Psoas muscle (tissue), 8 donors: ENCODE measurements around the gene CAPN12. TPM values are rescaled to one million over a fixed set of nuclear protein-coding genes. Genes with fewer than 3 reads are reported as not detected.
"Not testable (repeated sequence)": the region's sequence is repeated elsewhere in the genome, so short reads cannot be mapped to it uniquely, and the experiment has no call there.

Experiments used
- ATAC-seq, 4 donors: fragments of 200-7000 bp; cut with Tn5 transposase; one replicate each; pipeline ENCODE4 v1.9.1; 2020; ENCODE audit warnings: moderate library complexity in 3 of 4, mild to moderate bottlenecking in 2 of 4
- DNase-seq, 2 donors: peaks; one replicate each; pipeline ENCODE4 v3.0.0-alpha.2; 2020
- H3K27ac ChIP-seq: fragments of 200-600 bp; one replicate; pipeline ENCODE4 v1.8.0; 2022
- H3K27me3 ChIP-seq, 3 donors: fragments of 200-600 bp in 1 of 3; one replicate each; pipeline versions ENCODE4 v1.6.1 to v1.8.0; 2013 to 2022; ENCODE audit warnings: low read length in 2 of 3, mild to moderate bottlenecking in 2 of 3, moderate library complexity in 1 of 3; ENCODE audit not compliant: insufficient read depth in 3 of 3
- H3K36me3 ChIP-seq, 2 donors: fragments of 200-600 bp in 1 of 2; one replicate each; pipeline versions ENCODE4 v1.6.1 to v1.8.0; 2013 to 2022; ENCODE audit warnings: low read depth in 1 of 2, mild to moderate bottlenecking in 1 of 2, moderate library complexity in 1 of 2; ENCODE audit not compliant: insufficient read depth in 1 of 2
- H3K4me1 ChIP-seq: fragments of 200-600 bp; one replicate; pipeline ENCODE4 v1.8.0; 2022
- H3K4me3 ChIP-seq: fragments of 200-600 bp; one replicate; pipeline ENCODE4 v1.8.0; 2022; ENCODE audit warnings: mild to moderate bottlenecking
- H3K9me3 ChIP-seq: fragments of 200-600 bp; one replicate; pipeline ENCODE4 v1.8.0; 2022
- WGBS, 3 donors: extraction: QIAGEN DNeasy Blood & Tissue Kit; methylation state at CpG; one replicate each; pipeline versions ENCODE4 v1.1.6 to v1.1.7; 2013; 5-methylcytosine and 5-hydroxymethylcytosine counted together
- intact Hi-C, 2 donors: fragments of 100-400 bp; cut with DNase I; formaldehyde crosslinking; loops; one replicate each; pipeline versions ENCODE4 v1.11.0 to v1.14.2; 2022
- long read RNA-seq, 2 donors: library from polyadenylated mRNA; unstranded; transcript quantifications; one replicate each; pipeline ENCODE4 v2.0.0, GENCODE V29; 2021
- polyA plus RNA-seq, 3 donors: library from polyadenylated mRNA; stranded (reverse); fragments of 200-250 nt; gene quantifications; one replicate each; pipeline ENCODE4 v1.2.3, GENCODE V29; 2013
- total RNA-seq, 4 donors: library from RNA; stranded (reverse); fragmentation: NEBNext Ultra II Directional in 2 of 4; extraction: Animal tissue kit (Norgen Biotek cat#: 25700) in 2 of 4; gene quantifications; one replicate each; pipeline versions ENCODE4 v1.2.1 to v1.2.4, GENCODE V29; 2021 to 2023
- TF ChIP-seq, protein P1 (sequence below): fragments of 200-600 bp; IDR thresholded peaks from one replicate; pipeline ENCODE4 v1.8.0; 2022; ENCODE audit warnings: antibody characterized with exemption
- donor health status: healthy with polysubstance abuse.
- donor health status: DM: no; HTN: no; CAD: no; lungs with moderate emphysema.
- donor health status: Bipolar disorder and iron deficiency.
- donor health status: healthy.
- donor health status: DM: yes; HTN: yes; CAD: no.
- donor health status: DM: no; HTN: no; CAD: no.
- donor health status: DM: no; HTN: no; CAD: no.
- donor health status: DM: yes; HTN: yes; CAD: no.

CAPN12 gene, protein sequence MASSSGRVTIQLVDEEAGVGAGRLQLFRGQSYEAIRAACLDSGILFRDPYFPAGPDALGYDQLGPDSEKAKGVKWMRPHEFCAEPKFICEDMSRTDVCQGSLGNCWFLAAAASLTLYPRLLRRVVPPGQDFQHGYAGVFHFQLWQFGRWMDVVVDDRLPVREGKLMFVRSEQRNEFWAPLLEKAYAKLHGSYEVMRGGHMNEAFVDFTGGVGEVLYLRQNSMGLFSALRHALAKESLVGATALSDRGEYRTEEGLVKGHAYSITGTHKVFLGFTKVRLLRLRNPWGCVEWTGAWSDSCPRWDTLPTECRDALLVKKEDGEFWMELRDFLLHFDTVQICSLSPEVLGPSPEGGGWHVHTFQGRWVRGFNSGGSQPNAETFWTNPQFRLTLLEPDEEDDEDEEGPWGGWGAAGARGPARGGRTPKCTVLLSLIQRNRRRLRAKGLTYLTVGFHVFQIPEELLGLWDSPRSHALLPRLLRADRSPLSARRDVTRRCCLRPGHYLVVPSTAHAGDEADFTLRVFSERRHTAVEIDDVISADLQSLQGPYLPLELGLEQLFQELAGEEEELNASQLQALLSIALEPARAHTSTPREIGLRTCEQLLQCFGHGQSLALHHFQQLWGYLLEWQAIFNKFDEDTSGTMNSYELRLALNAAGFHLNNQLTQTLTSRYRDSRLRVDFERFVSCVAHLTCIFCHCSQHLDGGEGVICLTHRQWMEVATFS
- under 1 TPM; 0.32 to 0.64 (median 0.52) TPM for total RNA-seq
- under 1 TPM; 0.27 to 0.35 (median 0.34) TPM for polyA plus RNA-seq
- long read RNA-seq, donor 1, result 0 reads
- long read RNA-seq, donor 2, partial matches to known transcripts, result 0 of 2 reads
- long read RNA-seq, donor 2, other reads (novel, unspliced or antisense), result 0 of 2 reads

DNA sequence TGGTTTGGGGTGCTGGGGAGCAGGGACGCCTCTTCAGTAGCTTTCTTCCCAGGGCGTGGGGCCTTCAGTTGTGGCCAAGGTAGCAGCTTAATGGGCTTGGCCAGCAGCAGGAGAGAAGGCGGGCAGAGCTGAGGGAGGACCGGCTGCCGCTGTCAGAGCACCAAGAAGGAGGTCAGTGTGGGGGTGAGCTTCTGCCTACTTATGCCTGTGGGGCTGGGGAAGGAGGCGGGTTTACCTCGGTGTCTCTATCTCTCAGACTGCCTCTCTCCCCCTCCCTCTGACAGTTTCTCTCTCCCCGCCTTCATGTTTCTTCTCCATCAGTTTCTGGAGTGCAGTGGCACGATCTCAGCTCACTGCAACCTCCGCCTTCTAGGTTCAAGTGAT lies at the start of gene CAPN12:
Gene CAPN12, minus strand, starts transcription at position 177 of the 384 bp plus-strand sequence. CDS start 309 bp downstream, outside the sequence.
- no peaks in the 10 kb centered on the region for H3K4me1 ChIP-seq
- no peaks in the 10 kb centered on the region for H3K27me3 ChIP-seq
- H3K36me3 ChIP-seq, result no peaks in the 10 kb centered on the region
- WGBS, 3 donors, result 89 to 93% (median 91%) methylated on average over 9 to 10 of the region's 10 CpGs
- DNase-seq, result no peak
- H3K9me3 ChIP-seq, result no peaks in the 10 kb centered on the region
- H3K27ac ChIP-seq, result no peak within 1 kb of the TSS
- intact Hi-C loops, result no loop called here
- TF ChIP-seq, protein P1, sequence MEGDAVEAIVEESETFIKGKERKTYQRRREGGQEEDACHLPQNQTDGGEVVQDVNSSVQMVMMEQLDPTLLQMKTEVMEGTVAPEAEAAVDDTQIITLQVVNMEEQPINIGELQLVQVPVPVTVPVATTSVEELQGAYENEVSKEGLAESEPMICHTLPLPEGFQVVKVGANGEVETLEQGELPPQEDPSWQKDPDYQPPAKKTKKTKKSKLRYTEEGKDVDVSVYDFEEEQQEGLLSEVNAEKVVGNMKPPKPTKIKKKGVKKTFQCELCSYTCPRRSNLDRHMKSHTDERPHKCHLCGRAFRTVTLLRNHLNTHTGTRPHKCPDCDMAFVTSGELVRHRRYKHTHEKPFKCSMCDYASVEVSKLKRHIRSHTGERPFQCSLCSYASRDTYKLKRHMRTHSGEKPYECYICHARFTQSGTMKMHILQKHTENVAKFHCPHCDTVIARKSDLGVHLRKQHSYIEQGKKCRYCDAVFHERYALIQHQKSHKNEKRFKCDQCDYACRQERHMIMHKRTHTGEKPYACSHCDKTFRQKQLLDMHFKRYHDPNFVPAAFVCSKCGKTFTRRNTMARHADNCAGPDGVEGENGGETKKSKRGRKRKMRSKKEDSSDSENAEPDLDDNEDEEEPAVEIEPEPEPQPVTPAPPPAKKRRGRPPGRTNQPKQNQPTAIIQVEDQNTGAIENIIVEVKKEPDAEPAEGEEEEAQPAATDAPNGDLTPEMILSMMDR, result no peak
- ATAC-seq, result no peak
- no peak within 1 kb of the TSS for H3K4me3 ChIP-seq

DNA sequence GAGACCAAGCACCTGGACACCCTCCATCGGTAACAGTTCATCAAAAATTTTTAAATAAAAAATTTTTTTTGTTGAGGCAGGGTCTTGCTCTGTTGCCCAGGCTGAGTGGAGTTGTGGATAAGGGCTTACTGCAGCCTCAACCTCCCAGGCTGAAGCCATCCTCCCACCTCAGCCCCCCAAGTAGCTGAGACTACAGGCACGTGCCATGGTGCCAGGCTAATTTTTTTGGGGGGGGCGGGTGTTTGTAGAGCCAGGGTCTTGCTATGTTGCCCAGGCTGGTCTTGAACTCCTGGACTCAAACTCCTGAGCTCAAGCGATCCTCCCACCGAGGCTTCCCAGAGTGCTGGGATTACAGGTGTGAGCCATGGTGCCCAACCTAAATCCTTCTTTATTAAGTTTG lies 49.4 kb upstream of the CAPN12 start:
- no peak overlapping the region for H3K4me3 ChIP-seq
- no peak overlapping the region for H3K27ac ChIP-seq
- H3K9me3 ChIP-seq, result no peaks in the 10 kb centered on the region
- H3K36me3 ChIP-seq, result no peaks in the 10 kb centered on the region
- no peaks in the 10 kb centered on the region for H3K4me1 ChIP-seq
- TF ChIP-seq, protein P1, result no peak
- ATAC-seq (no peak), DNase-seq (peak in 1 of 2 donors; percentile 30)
- no peaks in the 10 kb centered on the region for H3K27me3 ChIP-seq
- WGBS, 3 donors, result 86 to 90% (median 89%) methylated on average over 5 of the region's 5 CpGs
- intact Hi-C loops, result loop anchor here in 1 of 2 donors (2.0 kb wide), 1 partner anchor 19 kb away; no protein-coding TSS in a partner anchor

DNA sequence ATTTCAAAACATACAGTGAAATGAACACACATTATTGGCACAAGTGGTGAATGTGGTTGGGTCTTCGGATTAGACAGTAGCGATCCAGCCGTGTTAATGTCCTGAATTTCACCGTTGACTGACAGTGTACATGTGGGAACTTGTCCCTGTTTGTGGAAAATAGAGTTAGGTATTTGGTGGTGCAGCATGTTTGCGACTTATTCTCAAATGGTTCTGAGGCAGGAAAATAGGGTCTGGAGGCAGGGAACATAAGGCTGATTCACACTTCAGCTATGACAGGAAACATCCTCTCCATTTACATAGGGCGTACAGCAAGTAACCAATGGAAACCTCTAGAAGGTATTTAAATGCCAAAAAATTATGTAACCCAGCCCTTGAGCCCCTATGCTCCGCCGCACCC lies 48.9 kb upstream of the CAPN12 start:
- peak overlapping the region; percentile 21 for H3K4me3 ChIP-seq
- H3K9me3 ChIP-seq, result no peaks in the 10 kb centered on the region
- DNase-seq (no peak), ATAC-seq (no peak)
- no peaks in the 10 kb centered on the region for H3K36me3 ChIP-seq
- TF ChIP-seq, protein P1, result no peak
- WGBS, 3 donors, result 55 to 66% (median 61%) methylated on average over 8 of the region's 8 CpGs
- H3K27me3 ChIP-seq, result no peaks in the 10 kb centered on the region
- intact Hi-C loops, result no loop called here
- H3K4me1 ChIP-seq, result no peaks in the 10 kb centered on the region
- no peak overlapping the region for H3K27ac ChIP-seq

DNA sequence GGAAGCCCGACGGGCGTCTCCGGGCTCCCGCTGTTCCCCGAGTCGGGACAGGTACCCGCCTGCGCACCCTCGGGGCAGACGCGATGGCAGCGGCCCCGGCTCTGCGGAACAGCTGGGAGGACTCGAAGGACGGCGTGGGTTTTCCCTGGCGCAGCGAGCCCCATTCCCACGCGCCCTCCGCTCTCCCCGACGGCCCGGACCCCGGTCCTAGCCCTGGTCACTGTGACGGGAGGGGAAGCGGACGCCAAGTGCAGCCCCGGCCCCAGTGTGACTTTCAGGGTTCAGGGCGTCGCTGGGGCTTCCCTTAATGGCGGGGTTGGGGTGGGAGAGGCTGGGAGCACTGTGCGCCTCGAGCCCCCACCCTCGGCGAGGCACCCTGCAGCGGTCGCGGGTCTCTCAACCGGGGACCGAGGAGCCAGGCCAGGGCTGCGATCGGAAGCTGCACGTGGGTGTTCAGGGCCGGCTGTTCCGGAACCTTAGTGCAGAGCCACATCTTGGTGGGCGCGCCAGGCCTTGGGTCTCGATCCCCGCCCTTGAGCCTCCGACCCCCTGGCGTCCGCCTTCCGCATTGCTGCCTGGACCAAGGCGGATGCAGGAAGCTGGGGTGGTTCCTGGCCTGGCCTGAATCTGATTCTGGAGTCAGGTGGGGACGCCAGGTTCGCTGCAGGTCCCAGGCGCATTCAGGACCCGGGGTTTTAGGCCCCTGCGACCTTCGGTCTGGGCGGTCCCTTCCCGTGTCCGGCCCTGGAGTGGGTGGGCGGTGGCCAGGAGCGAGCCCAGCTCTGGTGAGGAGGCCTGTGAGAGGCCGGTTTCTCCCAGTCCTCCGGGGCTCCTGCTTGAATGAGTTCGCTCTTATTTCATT lies 48.2 kb upstream of the CAPN12 start:
- intact Hi-C loops, result no loop called here
- H3K27me3 ChIP-seq, result no peaks in the 10 kb centered on the region
- DNase-seq, result peak; percentile 44 to 78
- no peak overlapping the region for H3K27ac ChIP-seq
- H3K4me3 ChIP-seq, result peak overlapping the region; percentile 21
- WGBS, 3 donors, result 20 to 23% (median 23%) methylated on average over 55 to 64 of the region's 71 CpGs
- TF ChIP-seq, protein P1, result peak; percentile 1
- no peaks in the 10 kb centered on the region for H3K4me1 ChIP-seq
- H3K9me3 ChIP-seq, result no peaks in the 10 kb centered on the region
- H3K36me3 ChIP-seq, result no peaks in the 10 kb centered on the region
- ATAC-seq, result peak; percentile 14 to 48 (median 24)

DNA sequence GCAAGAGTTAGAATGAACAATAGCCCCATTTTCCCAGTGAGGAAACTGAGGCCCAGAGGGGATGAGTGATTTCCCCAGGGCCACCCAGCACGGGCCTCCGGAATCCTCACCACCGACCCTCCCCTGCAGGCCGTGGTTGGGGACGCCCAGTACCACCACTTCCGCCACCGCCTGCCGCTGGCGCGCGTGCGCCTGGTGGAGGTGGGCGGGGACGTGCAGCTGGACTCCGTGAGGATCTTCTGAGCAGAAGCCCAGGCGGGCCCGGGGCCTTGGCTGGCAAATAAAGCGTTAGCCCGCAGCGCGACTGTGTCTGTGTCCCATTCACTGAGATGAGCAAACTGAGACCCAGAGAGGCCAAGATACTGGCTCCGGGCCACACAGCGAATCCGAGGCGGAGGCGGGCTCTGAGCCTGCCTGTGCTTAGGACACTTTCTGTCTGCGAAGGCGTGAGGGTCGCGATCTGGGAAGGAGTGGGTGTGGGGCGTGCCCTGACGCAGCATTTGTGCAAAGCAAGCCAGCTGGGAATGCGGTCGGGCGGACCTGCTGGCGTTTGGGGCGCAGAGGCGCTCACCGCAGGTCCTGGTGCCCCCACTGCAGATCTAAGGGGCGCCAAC lies 47.3 kb upstream of the CAPN12 start:
- DNase-seq, H3K27me3 ChIP-seq, H3K36me3 ChIP-seq, intact Hi-C loops, H3K4me1 ChIP-seq, H3K27ac ChIP-seq, H3K9me3 ChIP-seq: not testable (repeated sequence)
- peak; percentile 62 to 86 (median 80) for ATAC-seq
- WGBS, 3 donors, result no CpG with 5 or more reads among the region's 40 CpGs
- H3K4me3 ChIP-seq, result peak overlapping the region; percentile 46

DNA sequence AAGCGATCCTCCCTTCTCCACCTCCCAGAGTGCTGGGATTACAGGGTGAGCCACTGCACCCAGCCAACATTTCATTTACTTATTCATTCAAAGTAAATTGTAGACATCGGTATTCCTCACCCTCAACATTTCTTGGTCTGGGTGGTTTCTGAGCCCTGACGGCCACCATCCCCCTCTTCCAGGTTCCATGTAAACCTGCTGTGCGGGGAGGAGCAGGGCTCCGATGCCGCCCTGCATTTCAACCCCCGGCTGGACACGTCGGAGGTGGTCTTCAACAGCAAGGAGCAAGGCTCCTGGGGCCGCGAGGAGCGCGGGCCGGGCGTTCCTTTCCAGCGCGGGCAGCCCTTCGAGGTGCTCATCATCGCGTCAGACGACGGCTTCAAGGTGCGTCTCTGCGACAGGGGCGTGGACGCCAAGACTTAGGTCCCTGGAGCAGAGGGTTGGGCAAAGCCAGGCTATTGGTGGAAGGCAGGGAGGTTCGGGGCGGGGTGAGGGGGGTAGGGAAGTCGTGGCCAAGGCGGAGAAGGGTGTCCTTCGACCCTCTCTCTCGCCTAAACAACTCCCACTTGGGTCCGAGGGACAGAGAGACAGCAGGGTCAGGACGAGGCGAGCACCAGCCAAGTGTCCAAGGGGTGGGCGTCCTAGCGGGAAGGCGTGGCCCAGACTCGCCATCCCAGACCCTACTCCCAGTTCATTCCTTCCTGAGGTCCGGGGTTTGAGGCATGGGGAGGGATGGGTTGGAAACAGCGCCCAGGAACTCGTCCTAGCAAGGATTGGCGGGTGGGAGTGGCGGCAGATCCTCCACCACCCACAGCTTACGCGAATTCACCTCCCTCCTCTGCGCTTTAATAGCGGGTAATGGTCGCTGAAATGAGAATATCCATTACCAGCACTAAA lies 46.5 kb upstream of the CAPN12 start:
- H3K4me1 ChIP-seq, H3K9me3 ChIP-seq, intact Hi-C loops, ATAC-seq, H3K36me3 ChIP-seq, H3K27ac ChIP-seq, DNase-seq, H3K27me3 ChIP-seq: not testable (repeated sequence)
- H3K4me3 ChIP-seq, result peak overlapping the region; percentile 46
- 61 to 74% (median 68%) methylated on average over 10 to 19 of the region's 49 CpGs for WGBS, 3 donors
